Stimulated activated CD8-positive, alpha-beta memory T cell treated with anti-CD3 and anti-CD28 coated beads, Interleukin-15, amount 100 ng/mL, for 1 hour (primary cell): ENCODE results near the gene LIN9.
A peak's percentile ranks its signal among the peaks of the same experiment; 100 is the strongest.
"Not testable (repeated sequence)": the region's sequence is repeated elsewhere in the genome, so short reads cannot be mapped to it uniquely, and the experiment has no call there.

ENCODE experiments used
- DNase-seq: peaks from one replicate; pipeline ENCODE4 v3.0.0-alpha.2; 2020; ENCODE audit warnings: low read depth

LIN9 gene, protein sequence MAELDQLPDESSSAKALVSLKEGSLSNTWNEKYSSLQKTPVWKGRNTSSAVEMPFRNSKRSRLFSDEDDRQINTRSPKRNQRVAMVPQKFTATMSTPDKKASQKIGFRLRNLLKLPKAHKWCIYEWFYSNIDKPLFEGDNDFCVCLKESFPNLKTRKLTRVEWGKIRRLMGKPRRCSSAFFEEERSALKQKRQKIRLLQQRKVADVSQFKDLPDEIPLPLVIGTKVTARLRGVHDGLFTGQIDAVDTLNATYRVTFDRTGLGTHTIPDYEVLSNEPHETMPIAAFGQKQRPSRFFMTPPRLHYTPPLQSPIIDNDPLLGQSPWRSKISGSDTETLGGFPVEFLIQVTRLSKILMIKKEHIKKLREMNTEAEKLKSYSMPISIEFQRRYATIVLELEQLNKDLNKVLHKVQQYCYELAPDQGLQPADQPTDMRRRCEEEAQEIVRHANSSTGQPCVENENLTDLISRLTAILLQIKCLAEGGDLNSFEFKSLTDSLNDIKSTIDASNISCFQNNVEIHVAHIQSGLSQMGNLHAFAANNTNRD

DNA sequence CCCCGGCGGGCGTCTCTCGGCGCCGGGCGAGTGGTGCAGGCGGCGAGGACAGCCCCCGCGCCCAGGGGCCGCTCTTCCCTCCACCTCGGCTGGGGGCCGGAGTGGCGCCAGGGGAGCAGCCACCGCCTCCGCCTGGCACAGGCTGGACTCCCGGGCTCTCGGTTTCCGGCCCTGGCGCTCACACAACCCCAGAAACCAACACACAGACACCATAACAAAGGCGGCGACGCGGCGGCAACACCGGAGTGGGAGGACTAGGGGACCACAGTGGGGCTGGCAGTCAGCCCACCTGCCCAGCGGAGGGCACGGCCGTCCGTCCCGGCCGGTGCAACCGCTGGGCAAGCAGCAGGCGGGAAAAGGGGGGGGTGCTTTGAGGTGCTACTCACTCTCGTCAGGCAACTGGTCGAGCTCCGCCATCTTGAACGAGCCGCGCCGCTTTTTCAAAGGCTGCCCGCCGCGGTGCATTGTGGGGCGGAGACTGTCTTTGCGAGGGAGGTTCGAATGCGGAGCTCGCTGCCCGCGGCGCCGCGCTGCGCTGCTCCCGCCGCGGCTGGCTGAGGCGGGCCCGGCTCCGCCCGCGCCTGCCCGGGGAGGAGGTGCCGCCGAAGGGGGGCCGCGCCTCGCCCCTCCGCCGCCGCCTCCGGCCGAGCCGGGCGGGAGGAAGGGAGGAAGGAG, at the start of gene LIN9:
Gene LIN9, minus strand, starts transcription at position 442 of the 675 bp plus-strand sequence. Its CDS starts 25 bp downstream, at position 417.
- DNase-seq, result peak; percentile 87

DNA sequence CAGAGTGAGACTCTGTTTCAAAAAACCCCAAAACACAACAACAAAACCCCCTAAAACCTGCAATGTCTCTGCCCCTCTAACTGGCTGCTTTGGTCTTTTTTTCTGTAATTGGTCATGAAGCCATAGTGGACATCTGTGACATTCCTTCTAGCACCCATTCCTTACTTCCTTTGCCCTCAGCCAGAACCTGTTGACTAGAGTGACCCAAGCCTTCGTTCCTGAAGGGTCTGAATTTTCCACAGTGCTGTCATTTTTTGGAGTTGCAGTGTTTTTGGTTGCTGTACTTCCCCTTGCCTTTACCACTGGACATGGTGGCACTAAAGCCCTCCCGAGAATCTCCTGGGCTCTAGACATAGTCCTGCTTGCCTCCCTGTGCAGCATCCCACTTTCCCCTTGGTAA, 48.5 kb upstream of the LIN9 start:
- no peak for DNase-seq

DNA sequence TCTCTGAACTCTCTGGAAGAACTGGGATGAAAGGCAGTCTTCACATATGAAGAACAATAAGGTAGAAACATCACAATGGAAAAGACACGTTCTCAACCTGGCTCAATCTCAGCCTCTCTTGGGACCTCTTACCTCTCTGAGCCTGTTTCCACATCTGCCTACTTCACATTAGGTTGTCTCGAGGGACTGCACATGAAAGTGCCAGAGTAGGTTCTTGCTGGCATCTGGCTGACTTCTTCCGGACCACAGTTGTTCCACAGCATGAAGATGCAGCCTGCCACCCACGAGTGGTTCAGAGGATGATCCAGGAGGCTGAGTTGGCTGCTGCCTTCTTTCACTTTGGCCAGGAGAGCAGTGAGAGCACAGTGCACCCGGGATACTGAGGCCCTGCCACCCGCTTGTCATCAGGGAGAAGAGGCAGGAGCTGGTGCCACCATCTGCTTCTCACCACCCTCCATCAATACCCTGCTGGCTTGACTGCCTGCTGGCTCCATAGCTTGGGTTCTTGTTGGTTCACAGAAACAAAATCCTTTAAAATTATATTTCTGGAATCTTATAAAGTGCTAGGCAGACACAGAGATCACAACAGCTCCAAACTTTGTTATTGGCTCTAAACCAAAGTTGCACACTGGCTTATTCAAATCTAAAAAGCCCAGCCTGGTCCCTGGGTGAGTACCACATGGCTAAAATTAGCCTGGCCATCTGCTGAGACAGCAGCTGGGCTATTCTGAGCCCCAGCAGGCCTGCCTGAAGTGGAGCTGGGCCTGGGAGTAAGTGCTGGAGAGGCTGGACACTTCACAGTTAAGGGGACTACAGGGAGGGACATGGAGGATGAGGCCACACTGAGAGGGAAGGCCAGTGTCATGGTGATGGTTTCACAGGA, 46.9 kb upstream of the LIN9 start:
- DNase-seq, result no peak

DNA sequence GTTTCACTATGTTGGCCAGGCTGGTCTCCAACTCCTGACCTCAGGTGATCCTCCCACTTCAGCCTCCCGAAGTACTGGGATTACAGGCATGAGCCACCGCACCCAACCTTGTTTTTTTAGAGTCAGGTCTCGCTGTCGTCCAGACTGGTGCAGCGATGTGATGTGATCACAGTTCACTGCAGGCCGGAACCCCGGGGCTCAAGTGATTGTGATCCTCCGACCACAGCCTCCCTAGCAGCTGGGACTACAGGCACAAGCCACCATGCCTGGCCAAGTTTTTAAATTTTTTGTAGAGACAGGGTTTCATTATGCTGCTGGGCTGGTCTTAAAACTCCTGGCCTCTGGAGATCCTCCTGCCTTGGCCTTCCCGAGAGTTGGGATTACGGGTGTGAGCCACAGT, 46.1 kb upstream of the LIN9 start:
- no peak for DNase-seq

GRCh38 chr1:226353698-226354525, 44.9 kb upstream of the LIN9 start:
- DNase-seq, result no peak

GRCh38 chr1:226351709-226352108, 42.7 kb upstream of the LIN9 start:
- no peak for DNase-seq

- no peak for DNase-seq
Measured at GRCh38 chr1:226350519-226350865, 41.5 kb upstream of the LIN9 start.

DNA sequence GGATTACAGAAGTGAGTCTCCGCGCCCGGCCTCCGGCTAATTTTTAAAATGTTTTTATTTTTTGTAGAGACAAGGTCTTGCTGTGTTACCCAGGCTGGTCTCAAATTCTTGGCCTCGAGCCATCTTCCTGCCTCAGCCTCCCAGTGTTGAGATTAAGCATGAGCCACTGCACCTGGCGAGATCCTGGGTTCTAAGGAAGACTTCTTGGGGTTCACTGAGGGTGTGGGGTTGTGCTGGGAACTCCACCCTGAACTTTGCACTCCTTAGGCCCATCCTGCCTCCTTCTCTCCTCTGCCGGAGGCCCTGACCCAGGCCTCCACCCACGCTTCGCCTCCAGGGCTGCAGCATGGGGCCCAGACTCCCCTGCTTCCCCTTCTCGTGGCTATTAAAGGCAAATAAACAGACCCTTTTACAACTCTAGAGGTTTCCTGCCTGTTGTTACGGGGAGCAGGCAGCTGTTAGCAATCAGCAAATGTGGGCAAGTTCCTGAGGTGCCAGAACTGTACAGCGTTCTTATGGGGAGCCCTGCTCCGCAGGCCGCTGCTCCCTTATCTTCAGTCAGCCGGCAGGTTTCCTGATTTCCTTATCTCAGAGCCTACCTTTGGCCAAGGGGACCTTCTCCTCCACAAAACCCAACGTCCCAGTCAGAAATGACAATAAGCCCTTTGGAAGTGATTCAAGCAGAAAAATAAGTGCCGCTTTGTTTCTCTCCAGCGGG, 41.0 kb upstream of the LIN9 start:
- DNase-seq, result no peak

DNA sequence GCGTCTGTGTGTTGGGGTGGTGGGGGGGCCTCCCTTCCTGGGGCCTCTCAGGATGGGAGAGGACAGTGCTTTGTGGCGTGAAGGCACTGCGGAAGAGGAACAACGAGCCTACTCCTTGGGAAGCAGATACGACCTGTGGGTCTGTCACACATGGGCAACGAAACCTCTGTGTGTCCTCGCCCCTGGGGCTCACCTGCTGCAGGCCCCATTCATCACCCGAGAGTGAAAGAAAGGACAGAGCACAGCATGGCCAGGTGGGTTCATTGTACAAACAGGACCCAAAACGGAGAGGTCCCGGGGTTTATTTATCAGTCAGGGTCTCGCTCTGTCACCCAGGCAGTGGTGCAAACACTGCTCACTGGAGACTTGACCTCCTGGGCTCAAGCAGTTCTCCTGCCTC, 40.1 kb upstream of the LIN9 start:
- DNase-seq, result no peak

DNA sequence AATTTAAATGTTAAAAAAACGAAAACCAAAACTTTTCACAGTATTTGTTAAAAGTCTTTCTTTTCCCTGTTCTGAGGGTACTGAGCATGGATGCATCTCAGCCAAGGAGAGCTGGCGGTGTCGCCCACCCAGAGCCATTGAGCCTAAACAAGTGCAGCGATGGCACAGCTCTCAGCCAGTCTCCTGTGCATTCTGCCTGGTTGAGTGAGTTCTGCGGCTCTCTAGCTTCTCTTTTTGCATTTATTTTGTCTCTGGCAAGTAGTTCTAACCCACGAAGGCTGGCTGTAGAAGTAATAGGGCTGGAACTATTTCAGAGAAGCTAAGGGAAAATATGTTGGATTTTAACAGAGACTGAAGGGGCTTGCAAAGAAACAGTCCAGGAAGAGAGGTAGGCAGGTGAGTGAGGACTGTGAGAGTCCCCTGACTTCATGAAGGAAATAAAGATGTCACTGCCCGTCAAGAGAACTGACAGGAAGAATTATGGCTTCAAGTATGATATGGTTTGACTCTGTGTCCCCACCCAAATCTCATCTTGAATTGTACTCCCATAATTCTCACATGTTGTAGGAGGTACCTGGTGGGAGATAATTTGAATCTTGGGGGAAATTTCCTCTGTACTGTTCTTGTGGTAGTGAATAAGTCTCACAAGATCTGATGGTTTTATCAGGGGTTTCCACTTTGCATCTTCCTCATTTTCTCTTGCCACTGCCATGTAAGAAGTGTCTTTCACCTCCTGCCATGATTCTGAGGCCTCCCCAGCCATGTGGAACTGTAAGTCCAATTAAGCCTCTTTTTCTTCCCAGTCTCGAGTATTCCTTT, 35.7 kb upstream of the LIN9 start:
- DNase-seq, result no peak

GRCh38 chr1:226342656-226343055, 33.7 kb upstream of the LIN9 start:
- no peak for DNase-seq

DNA sequence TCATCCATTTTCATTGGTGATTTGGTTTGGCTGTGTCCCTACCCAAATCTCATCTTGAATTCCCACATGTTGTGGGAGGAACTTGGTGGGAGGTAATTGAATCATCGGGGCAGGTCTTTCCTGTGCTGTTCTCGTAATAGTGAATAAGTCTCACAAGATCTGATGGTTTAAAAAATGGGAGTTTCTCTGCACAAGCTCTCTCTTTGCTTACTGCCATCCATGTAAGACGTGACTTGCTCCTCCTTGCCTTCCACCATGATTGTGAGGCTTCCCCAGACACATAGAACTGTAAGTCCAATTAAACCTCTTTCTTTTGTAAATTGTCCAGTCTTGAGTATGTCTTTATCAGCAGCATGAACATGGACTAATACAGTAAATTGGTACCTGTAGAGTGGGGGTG, 31.1 kb upstream of the LIN9 start:
- not testable (repeated sequence) for DNase-seq

DNA sequence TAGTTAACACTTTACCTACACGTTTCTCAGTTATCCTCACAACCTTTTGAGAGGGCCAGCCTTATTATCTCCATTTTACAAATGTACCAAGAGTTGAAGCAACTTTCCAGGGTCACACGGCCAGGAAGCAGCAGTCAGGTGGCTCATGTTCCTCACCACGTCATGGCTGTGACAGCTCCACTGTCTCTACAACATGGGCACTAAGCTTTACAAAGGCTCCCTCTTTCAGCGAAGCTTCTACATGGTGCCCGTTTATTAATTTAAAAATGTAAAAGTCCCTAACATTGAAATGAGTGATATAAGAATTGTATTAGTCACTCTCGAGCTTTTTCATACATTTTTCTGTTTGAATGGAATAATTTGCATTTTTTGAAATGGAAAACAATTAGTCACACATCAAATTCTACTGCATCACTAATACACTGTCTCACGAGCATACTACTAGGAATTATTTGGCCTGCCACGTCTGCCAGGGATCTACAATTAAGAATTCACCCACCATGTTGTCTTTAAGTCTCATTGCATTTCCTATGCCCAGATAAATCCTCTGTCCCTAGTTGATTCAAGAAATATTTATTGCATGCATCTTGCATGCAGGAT, 28.4 kb upstream of the LIN9 start:
- DNase-seq, result no peak

GRCh38 chr1:226335661-226336060, 26.7 kb upstream of the LIN9 start:
- DNase-seq, result no peak

- DNase-seq, result no peak
Measured at GRCh38 chr1:226332947-226333346, 24.0 kb upstream of the LIN9 start.

GRCh38 chr1:226329237-226329636, 20.3 kb upstream of the LIN9 start:
- DNase-seq, result no peak

DNA sequence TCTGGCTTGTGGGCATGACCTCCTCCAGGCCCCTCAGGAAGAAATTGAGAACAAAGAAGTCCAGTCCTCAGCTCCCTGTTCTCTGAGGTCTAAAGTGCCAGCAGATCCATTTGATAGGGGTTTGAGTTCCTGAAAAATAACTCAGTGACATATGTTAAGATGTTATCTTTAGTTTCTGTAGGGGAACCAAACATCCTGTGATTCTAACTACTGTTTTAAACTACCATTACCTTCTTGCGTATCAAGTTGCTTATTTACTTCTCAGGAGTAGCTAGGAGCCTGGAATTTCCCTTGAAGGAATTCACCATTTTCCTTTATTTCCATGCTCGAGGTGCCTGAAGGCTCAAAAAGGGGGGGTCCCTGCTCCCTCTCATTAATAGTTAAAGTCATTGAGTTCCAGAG, 18.8 kb upstream of the LIN9 start:
- no peak for DNase-seq

- no peak for DNase-seq
Measured at GRCh38 chr1:226325178-226325577, 16.2 kb upstream of the LIN9 start.

GRCh38 chr1:226324479-226324878, 15.5 kb upstream of the LIN9 start:
- DNase-seq, result no peak

DNA sequence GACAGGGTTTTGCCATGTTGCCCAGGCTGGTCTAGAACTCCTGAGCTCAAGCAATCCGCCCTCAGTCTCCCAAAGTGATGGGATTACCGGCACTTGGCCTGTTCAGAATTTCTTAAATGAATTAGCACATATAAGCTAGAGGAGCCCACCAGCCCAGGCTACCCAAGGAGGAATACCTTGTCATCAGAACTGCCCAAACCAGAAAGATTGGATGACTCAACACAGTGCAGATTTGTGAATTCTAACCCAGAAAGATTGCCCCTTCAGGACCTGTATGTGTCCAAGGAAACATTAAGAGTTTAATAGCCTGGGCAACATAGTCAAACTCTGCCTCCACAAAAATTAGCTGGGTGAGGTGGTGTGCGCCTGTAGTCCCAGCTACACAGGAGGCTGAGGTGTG, 14.0 kb upstream of the LIN9 start:
- DNase-seq, result no peak
